Brain microvascular endothelial cell (primary cell): Measurements from ENCODE around the gene SLC1A6.

ENCODE experiments used
- DNase-seq: peaks from one replicate; pipeline ENCODE4 v3.0.0-alpha.2; 2020
- H3K27ac ChIP-seq: fragments of 250-450 bp; sonication (Bioruptor Pico); 2 replicates; pipeline ENCODE4 v1.5.1; 2020; ENCODE audit warnings: mild to moderate bottlenecking, moderate library complexity
- H3K27me3 ChIP-seq: fragments of 250-450 bp; sonication (Bioruptor Pico); replicated peaks from 2 replicates; pipeline ENCODE4 v1.5.1; 2020; ENCODE audit warnings: mild to moderate bottlenecking
- H3K36me3 ChIP-seq: fragments of 250-450 bp; sonication (Bioruptor Pico); replicated peaks from 2 replicates; pipeline ENCODE4 v1.5.1; 2020; ENCODE audit warnings: mild to moderate bottlenecking
- H3K4me3 ChIP-seq: 2 replicates; pipeline ENCODE4 v1.5.1; 2011; ENCODE audit warnings: low read depth, mild to moderate bottlenecking, control low read depth, low read length, moderate library complexity
- CTCF ChIP-seq: IDR thresholded peaks from 2 replicates; pipeline ENCODE4 v1.5.1; 2011; ENCODE audit warnings: low read depth, mild to moderate bottlenecking, moderate library complexity, low read length, control low read depth, inconsistent platforms; ENCODE audit errors: missing control alignments
- in situ Hi-C: cut with HindIII; loops from 2 replicates; pipeline ENCODE4 v1.10.0; 2017; ENCODE audit warnings: low sequenced_read_pairs, low pct_ligation_motif_present

Gene SLC1A6

DNA sequence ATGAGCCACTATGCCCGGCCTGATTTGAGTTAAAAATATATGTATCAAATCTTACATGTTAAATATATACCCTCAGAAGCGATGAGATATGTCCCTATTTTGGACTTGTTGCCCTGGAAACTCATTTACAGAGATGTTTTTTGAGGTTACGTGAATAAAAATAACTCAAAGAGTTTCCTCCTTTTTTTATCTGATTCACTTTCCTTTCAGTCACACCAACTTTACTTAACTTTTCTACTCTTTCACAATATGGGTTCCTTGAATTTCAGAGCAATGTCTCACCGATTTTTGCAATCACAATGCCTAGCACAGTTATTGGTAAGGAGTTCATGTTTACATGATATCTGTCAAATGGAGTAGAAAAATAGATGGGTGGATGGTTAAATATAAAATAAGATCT is 36.1 kb downstream of the SLC1A6 start:
- TF ChIP-seq CTCF: no peak
- no peak for DNase-seq
- Histone ChIP-seq H3K27me3 (no peaks in the 10 kb centered on the region), H3K27ac (no peak overlapping the region), H3K36me3 (no peaks in the 10 kb centered on the region), H3K4me3 (no peak overlapping the region)
- in situ Hi-C loops: no loop called here

- in situ Hi-C loops: no loop called here
- Histone ChIP-seq H3K27ac (no peak within 1 kb of the TSS), H3K36me3 (no peaks in the 10 kb centered on the region), H3K4me3 (no peak within 1 kb of the TSS), H3K27me3 (no peaks in the 10 kb centered on the region)
- DNase-seq: no peak
- no peak for TF ChIP-seq CTCF
Observed at GRCh38 chr19:14941189-14941588, 38.5 kb downstream of the SLC1A6 start, which contains the start of gene OR7C2. TSS of gene OR7C2 (plus strand) at chr19:14941489. CDS start at chr19:14941489, 0 bp downstream.

DNA sequence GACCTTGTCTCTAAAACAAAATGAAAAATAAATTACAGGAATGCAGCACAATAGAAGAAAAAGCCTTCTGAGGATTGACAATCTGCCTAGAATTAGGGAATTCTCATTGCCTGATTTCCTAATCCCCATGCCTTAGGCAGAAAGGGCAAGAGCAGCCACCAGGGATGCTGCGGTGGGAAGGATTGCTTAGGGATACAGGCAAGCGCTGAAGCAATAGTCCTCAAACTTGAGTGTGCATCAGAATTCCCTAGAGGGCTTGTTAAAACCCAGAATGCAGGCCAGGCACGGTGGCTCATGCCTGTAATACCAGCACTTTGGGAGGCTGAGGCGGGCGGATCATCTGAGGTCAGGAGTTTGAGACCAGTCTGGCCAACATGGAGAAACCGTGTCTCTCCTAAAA is 39.4 kb downstream of the SLC1A6 start:
- in situ Hi-C loops: no loop called here
- TF ChIP-seq CTCF: no peak
- no peaks in the 10 kb centered on the region for H3K27me3 ChIP-seq

DNA sequence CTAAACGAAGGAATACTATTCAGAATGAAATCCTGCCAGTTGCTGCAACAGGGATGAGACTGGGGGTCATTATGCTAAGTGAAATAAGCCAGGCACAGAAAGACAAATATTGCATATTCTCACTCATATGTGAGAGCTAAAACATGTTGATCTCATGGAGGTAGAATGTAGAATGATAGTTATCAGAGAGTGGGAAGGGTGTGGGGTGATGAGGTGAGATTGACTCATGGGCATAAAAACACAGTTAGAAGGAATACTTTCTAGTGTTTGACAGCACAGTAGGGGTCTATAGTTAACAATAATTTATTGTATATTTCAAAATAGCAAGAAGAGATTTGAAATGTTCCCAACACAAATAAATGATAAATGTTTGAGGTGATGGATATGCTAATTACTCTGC is 46.2 kb downstream of the SLC1A6 start:
- Histone ChIP-seq H3K4me3 (no peak overlapping the region), H3K27ac (no peak overlapping the region), H3K27me3 (no peaks in the 10 kb centered on the region), H3K36me3 (no peaks in the 10 kb centered on the region)
- in situ Hi-C loops: no loop called here
- TF ChIP-seq CTCF: no peak
- no peak for DNase-seq

More for the DNA sequence above, 39.4 kb downstream of the SLC1A6 start:
- H3K4me3 ChIP-seq: no peak overlapping the region
- DNase-seq: no peak
- no peaks in the 10 kb centered on the region for H3K36me3 ChIP-seq
- H3K27ac ChIP-seq: no peak overlapping the region

- no peak for DNase-seq
- no peak overlapping the region for H3K27ac ChIP-seq
- in situ Hi-C loops: no loop called here
- no peak overlapping the region for H3K4me3 ChIP-seq
- no peaks in the 10 kb centered on the region for H3K27me3 ChIP-seq
- no peaks in the 10 kb centered on the region for H3K36me3 ChIP-seq
- no peak for TF ChIP-seq CTCF
Observed at GRCh38 chr19:14916848-14917247, 62.8 kb downstream of the SLC1A6 start.

- DNase-seq: no peak
- in situ Hi-C loops: no loop called here
- Histone ChIP-seq H3K27me3 (no peaks in the 10 kb centered on the region), H3K4me3 (no peak overlapping the region), H3K27ac (no peak overlapping the region), H3K36me3 (no peaks in the 10 kb centered on the region)
- TF ChIP-seq CTCF: no peak
Observed at GRCh38 chr19:14915116-14915515, 64.5 kb downstream of the SLC1A6 start.
